CD4-positive, alpha-beta memory T cell (primary cell): ENCODE results near the gene COPS2. TPM values are rescaled to one million over a fixed set of nuclear protein-coding genes. Genes with fewer than 3 reads are reported as not detected.
"Not testable (repeated sequence)": the region's sequence is repeated elsewhere in the genome, so short reads cannot be mapped to it uniquely, and the experiment has no call there.

ENCODE experiments used
- CTCF ChIA-PET: fragments of 350-600 bp; sonication (Branson Sonifier 250); formaldehyde crosslinking; loops from one replicate; lab custom pipeline; 2021; ENCODE audit warnings: inconsistent platforms; ENCODE audit not compliant: partially characterized antibody; lab: Charles Lee
- POLR2A ChIA-PET: fragments of 350-600 bp; sonication (Branson Sonifier 250); formaldehyde crosslinking; loops from one replicate; lab custom pipeline; 2021; ENCODE audit not compliant: partially characterized antibody; lab: Charles Lee
- DNase-seq, 5 donors: peaks; one replicate each; pipeline versions ENCODE4 v3.0.0 to v3.0.0-alpha.2; 2020 to 2022; ENCODE audit warnings: mixed read lengths in 1 of 5
- H3K27ac ChIP-seq: one replicate; pipeline ENCODE4 v1.7.0; 2013; ENCODE audit warnings: low read depth, low read length
- H3K27me3 ChIP-seq: 2 replicates; pipeline ENCODE4 v1.7.0; 2013; ENCODE audit warnings: mild to moderate bottlenecking, low read length, moderate library complexity; ENCODE audit not compliant: insufficient read depth
- H3K36me3 ChIP-seq: 2 replicates; pipeline ENCODE4 v1.7.0; 2013; ENCODE audit warnings: mild to moderate bottlenecking, low read length, moderate library complexity; ENCODE audit not compliant: insufficient read depth
- H3K4me1 ChIP-seq: 2 replicates; pipeline ENCODE4 v1.7.0; 2013; ENCODE audit warnings: mild to moderate bottlenecking, low read length, moderate library complexity; ENCODE audit not compliant: insufficient read depth
- H3K4me3 ChIP-seq, 2 donors: one replicate each; pipeline ENCODE4 v1.7.0; 2013; ENCODE audit warnings: low read length in 2 of 2, mild to moderate bottlenecking in 1 of 2
- H3K9me3 ChIP-seq, 2 donors: one replicate each; pipeline ENCODE4 v1.7.0; 2013; ENCODE audit warnings: low read length in 2 of 2, control low read depth in 1 of 2; ENCODE audit not compliant: control insufficient read depth in 1 of 2
- H3K27ac Mint-ChIP-seq, 7 donors: one replicate each; pipeline ENCODE4 v1.8.0; 2020 to 2021; ENCODE audit warnings: mixed read lengths in 7 of 7, mild to moderate bottlenecking in 6 of 7, inconsistent platforms in 3 of 7, moderate library complexity in 3 of 7
- H3K27me3 Mint-ChIP-seq, 2 donors: one replicate each; pipeline ENCODE4 v1.8.0; 2020 to 2021; ENCODE audit warnings: mixed read lengths in 2 of 2
- H3K36me3 Mint-ChIP-seq, 2 donors: one replicate each; pipeline ENCODE4 v1.8.0; 2020 to 2021; ENCODE audit warnings: mixed read lengths in 2 of 2, inconsistent platforms in 1 of 2, mild to moderate bottlenecking in 1 of 2
- H3K4me1 Mint-ChIP-seq, 4 donors: one replicate each; pipeline ENCODE4 v1.8.0; 2020 to 2021; ENCODE audit warnings: mixed read lengths in 4 of 4, mild to moderate bottlenecking in 1 of 4
- H3K4me3 Mint-ChIP-seq, 8 donors: one replicate each; pipeline ENCODE4 v1.8.0; 2020 to 2021; ENCODE audit warnings: mixed read lengths in 8 of 8, mild to moderate bottlenecking in 7 of 8, moderate library complexity in 6 of 8, inconsistent platforms in 3 of 8
- H3K9me3 Mint-ChIP-seq, 8 donors: one replicate each; pipeline ENCODE4 v1.8.0; 2020 to 2021; ENCODE audit warnings: mixed read lengths in 8 of 8, mild to moderate bottlenecking in 5 of 8, inconsistent platforms in 3 of 8, moderate library complexity in 1 of 8
- intact Hi-C: fragments of 100-400 bp; cut with micrococcal nuclease; formaldehyde crosslinking; loops from one replicate; pipeline ENCODE4 v1.15.1; 2023
- microRNA-seq: library from miRNA; unstranded; fragments of <30 nt; microRNA quantifications from one replicate; pipeline ENCODE4 v1.2.0, GENCODE V29; 2021; ENCODE audit warnings: borderline replicate concordance, borderline number of aligned reads, borderline microRNAs expressed, mixed read lengths
- polyA plus RNA-seq, 2 donors: library from polyadenylated mRNA; unstranded; fragments of 300-500 nt; fragmentation: Illumina TruSeq; gene quantifications; one replicate each; pipeline ENCODE4 v1.2.3, GENCODE V29; 2021
- total RNA-seq, 2 experiments: library from RNA; stranded (reverse); gene quantifications; one replicate each; pipeline ENCODE4 v1.2.3, GENCODE V29; 2021

COPS2 gene
- total and polyA plus RNA-seq, 4 experiments from 2014 or later: 33.1 to 56.9 (median 45.4) TPM

- POLR2A ChIA-PET, H3K27ac ChIP-seq, CTCF ChIA-PET, H3K9me3 Mint-ChIP-seq, H3K4me1 Mint-ChIP-seq, intact Hi-C loops, H3K9me3 ChIP-seq, H3K4me3 ChIP-seq, H3K27ac Mint-ChIP-seq, H3K27me3 ChIP-seq, H3K36me3 ChIP-seq, H3K4me3 Mint-ChIP-seq, DNase-seq, H3K36me3 Mint-ChIP-seq, H3K4me1 ChIP-seq: not testable (repeated sequence)
- H3K27me3 Mint-ChIP-seq: peaks cover 8 to 10% of the 10 kb centered on the region in 2 donors
Measured at GRCh38 chr15:49074589-49075287, 80.7 kb downstream of the COPS2 start.

Small RNAs within 50 kb of the gene (microRNA-seq; reads per million reads assigned to microRNA genes)
- not detected for gene MIR4716

Other genes starting within 250 kb of the COPS2 start
- under 1 TPM; 0.28 to 0.29 TPM for gene SHC4, start 191.7 kb downstream of the COPS2 start, total RNA-seq
- gene SHC4, start 191.7 kb downstream of the COPS2 start, polyA plus RNA-seq: not detected
- gene SECISBP2L, start 109.2 kb downstream of the COPS2 start, total RNA-seq: 10 to 100 TPM; 64.3 to 72.9 TPM
- 10 to 100 TPM in 1 of 2 donors, 1 to 10 TPM in 1; 9.1 to 22.3 TPM for gene SECISBP2L, start 109.2 kb downstream of the COPS2 start, polyA plus RNA-seq
- 10 to 100 TPM; 30.7 to 31.5 TPM for gene GALK2, start 14.6 kb upstream of the COPS2 start, total RNA-seq
- 10 to 100 TPM; 25.4 to 30.9 TPM for gene GALK2, start 14.6 kb upstream of the COPS2 start, polyA plus RNA-seq